ENCODE measurements around the gene ZEB2. TPM values are rescaled to one million over a fixed set of nuclear protein-coding genes. Genes with fewer than 3 reads are reported as not detected.

The ZEB2 gene
- total RNA-seq (136 TPM), polyA plus RNA-seq (ENCODE audit: insufficient read depth, low read depth, low replicate concordance) (8.3 TPM)
- long read RNA-seq, donor 1, partial matches to known transcripts: 10 of 15 reads
- long read RNA-seq, donor 1, other reads (novel, unspliced or antisense): 0 of 15 reads
- long read RNA-seq, donor 2, full-length matches to known transcripts: 10 of 22 reads
- long read RNA-seq, donor 2, partial matches to known transcripts: 12 of 22 reads
- long read RNA-seq, donor 2, other reads (novel, unspliced or antisense): 0 of 22 reads
- long read RNA-seq, donor 3, full-length matches to known transcripts: 14 of 19 reads
- long read RNA-seq, donor 3, partial matches to known transcripts: 5 of 19 reads
- long read RNA-seq, donor 3, other reads (novel, unspliced or antisense): 0 of 19 reads
- long read RNA-seq, donor 4, full-length matches to known transcripts: 7 of 54 reads
- long read RNA-seq, donor 4, partial matches to known transcripts: 47 of 54 reads
- long read RNA-seq, donor 4, other reads (novel, unspliced or antisense): 0 of 54 reads
- long read RNA-seq, donor 5: 0 reads
- long read RNA-seq, donor 6, full-length matches to known transcripts: 9 of 20 reads
- long read RNA-seq, donor 6, partial matches to known transcripts: 11 of 20 reads
- long read RNA-seq, donor 6, other reads (novel, unspliced or antisense): 0 of 20 reads
- long read RNA-seq, donor 7, full-length matches to known transcripts: 6 of 24 reads
- long read RNA-seq, donor 7, partial matches to known transcripts: 5 of 24 reads
- long read RNA-seq, donor 7, other reads (novel, unspliced or antisense): 13 of 24 reads
- long read RNA-seq, donor 8, full-length matches to known transcripts: 17 of 33 reads
- long read RNA-seq, donor 8, partial matches to known transcripts: 16 of 33 reads
- long read RNA-seq, donor 8, other reads (novel, unspliced or antisense): 0 of 33 reads
- long read RNA-seq, donor 9, partial matches to known transcripts: 29 of 34 reads
- long read RNA-seq, donor 9, other reads (novel, unspliced or antisense): 0 of 34 reads
- long read RNA-seq, donor 10, full-length matches to known transcripts: 13 of 19 reads
- long read RNA-seq, donor 10, partial matches to known transcripts: 6 of 19 reads
- long read RNA-seq, donor 10, other reads (novel, unspliced or antisense): 0 of 19 reads

- intact Hi-C loops (cut with DNase I): no loop called here
- peaks cover 0 to 3% (median 2%) of the 10 kb centered on the region in 3 donors for H3K4me1 ChIP-seq (ENCODE audit: control insufficient read depth in 2 of 3, insufficient read depth in 2 of 3, low read depth in 1 of 3, low read length in 3 of 3)
Measured at GRCh38 chr2:144519934-144520731, at the start of gene ZEB2. Gene ZEB2 (minus strand): TSS chr2:144520119. CDS start chr2:144517350, 2,769 bp downstream.

GRCh38 chr2:144567745-144568144 is 47.8 kb upstream of the ZEB2 start:
- no peak for TF ChIP-seq CTCF (IDR thresholded peaks at IDR 0.05; ENCODE audit: borderline replicate concordance, extremely low read depth, insufficient read depth)
- intact Hi-C loops (cut with DNase I): no loop called here
- Histone ChIP-seq H3K4me3 (ENCODE audit: low read length in 3 of 3) (no peak overlapping the region), H3K36me3 (ENCODE audit: control insufficient read depth in 2 of 3, insufficient read depth in 3 of 3, low read length in 3 of 3) (no peaks in the 10 kb centered on the region), H3K27ac (ENCODE audit: low read depth in 2 of 2, low read length in 2 of 2) (no peak overlapping the region), H3K27me3 (ENCODE audit: control insufficient read depth, insufficient read depth, low read length) (no peaks in the 10 kb centered on the region), H3K4me1 (ENCODE audit: control insufficient read depth in 2 of 3, insufficient read depth in 2 of 3, low read depth in 1 of 3, low read length in 3 of 3) (no peaks in the 10 kb centered on the region), H3K9ac (ENCODE audit: low read length in 3 of 3) (no peak overlapping the region), H3K9me3 (ENCODE audit: control insufficient read depth in 2 of 3, insufficient read depth in 1 of 3, low read length in 3 of 3) (no peaks in the 10 kb centered on the region)
- DNase-seq (no peak), FAIRE-seq (no peak)

More at GRCh38 chr2:144519934-144520731, at the start of gene ZEB2:
- DNase-seq: peak; percentile 65 to 95 (median 80)
- Histone ChIP-seq H3K4me3 (ENCODE audit: low read length in 3 of 3) (peak within 1 kb of the TSS; percentile 69 to 97 (median 90)), H3K9ac (ENCODE audit: low read length in 3 of 3) (peak within 1 kb of the TSS; percentile 80 to 99 (median 85)), H3K27ac (ENCODE audit: low read depth in 2 of 2, low read length in 2 of 2) (peak within 1 kb of the TSS; percentile 82 to 97), H3K36me3 (ENCODE audit: control insufficient read depth in 2 of 3, insufficient read depth in 3 of 3, low read length in 3 of 3) (no peaks in the 10 kb centered on the region), H3K9me3 (ENCODE audit: control insufficient read depth in 2 of 3, insufficient read depth in 1 of 3, low read length in 3 of 3) (no peaks in the 10 kb centered on the region), H3K27me3 (ENCODE audit: control insufficient read depth, insufficient read depth, low read length) (no peaks in the 10 kb centered on the region)
- TF ChIP-seq CTCF (IDR thresholded peaks at IDR 0.05; ENCODE audit: borderline replicate concordance, extremely low read depth, insufficient read depth): peak; percentile 41
- no peak for FAIRE-seq

DNA sequence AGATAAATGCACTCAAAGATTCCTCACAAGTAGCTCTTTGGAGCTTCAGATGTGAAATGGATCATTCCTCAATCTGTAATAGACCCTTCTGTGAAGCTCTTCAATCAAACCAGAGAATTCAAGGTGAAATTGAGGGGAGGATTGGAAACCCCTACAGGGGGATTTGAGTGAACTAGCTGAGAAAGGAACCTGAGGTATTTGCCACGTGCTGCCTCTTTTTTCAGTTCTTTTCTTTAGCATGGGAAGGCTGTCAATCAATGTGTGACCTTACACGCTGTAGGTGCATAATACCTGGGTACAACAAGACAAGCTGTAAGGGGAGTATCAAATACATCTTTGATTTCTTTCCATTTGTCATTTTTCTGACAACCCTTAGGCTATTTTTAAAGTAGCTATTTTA is 46.5 kb upstream of the ZEB2 start:
- no peak for TF ChIP-seq CTCF (IDR thresholded peaks at IDR 0.05; ENCODE audit: borderline replicate concordance, extremely low read depth, insufficient read depth)
- intact Hi-C loops (cut with DNase I): no loop called here
- DNase-seq (no peak), FAIRE-seq (no peak)
- H3K4me1 ChIP-seq (ENCODE audit: control insufficient read depth in 2 of 3, insufficient read depth in 2 of 3, low read depth in 1 of 3, low read length in 3 of 3): no peaks in the 10 kb centered on the region
- no peaks in the 10 kb centered on the region for H3K36me3 ChIP-seq (ENCODE audit: control insufficient read depth in 2 of 3, insufficient read depth in 3 of 3, low read length in 3 of 3)
- no peaks in the 10 kb centered on the region for H3K27me3 ChIP-seq (ENCODE audit: control insufficient read depth, insufficient read depth, low read length)
- H3K4me3 ChIP-seq (ENCODE audit: low read length in 3 of 3): no peak overlapping the region
- no peaks in the 10 kb centered on the region for H3K9me3 ChIP-seq (ENCODE audit: control insufficient read depth in 2 of 3, insufficient read depth in 1 of 3, low read length in 3 of 3)
- H3K27ac ChIP-seq (ENCODE audit: low read depth in 2 of 2, low read length in 2 of 2): no peak overlapping the region
- no peak overlapping the region for H3K9ac ChIP-seq (ENCODE audit: low read length in 3 of 3)

All from kidney (tissue), 22 donors.